Testis (tissue), 2 donors: Measurements from ENCODE around the gene C20orf202.

Experiments used
- CTCF ChIP-seq, 3 experiments: fragments of 450-650 bp in 2 of 3; fragments of 200-600 bp in 1 of 3; sonication (generic) in 1 of 3; IDR thresholded peaks; one replicate each; pipeline ENCODE4 v1.5.1; 2016 to 2019; ENCODE audit warnings: antibody characterized with exemption in 3 of 3, mild to moderate bottlenecking in 2 of 3, moderate library complexity in 1 of 3
- POLR2A ChIP-seq: fragments of 450-650 bp; IDR thresholded peaks from one replicate; pipeline ENCODE4 v1.6.1; 2017; ENCODE audit warnings: antibody characterized with exemption, mild to moderate bottlenecking, moderate library complexity

GRCh38 chr20:1160991-1161390, 42.3 kb upstream of the C20orf202 start:
- TF ChIP-seq POLR2A (no peak), CTCF (IDR thresholded peaks at IDR 0.05) (no peak)
